ENCODE data around the gene ID4. TPM values are rescaled to one million over a fixed set of nuclear protein-coding genes. Genes with fewer than 3 reads are reported as not detected.

Gene ID4
- total RNA-seq, 1 experiment from 2014 or later = 0.10 TPM

DNA sequence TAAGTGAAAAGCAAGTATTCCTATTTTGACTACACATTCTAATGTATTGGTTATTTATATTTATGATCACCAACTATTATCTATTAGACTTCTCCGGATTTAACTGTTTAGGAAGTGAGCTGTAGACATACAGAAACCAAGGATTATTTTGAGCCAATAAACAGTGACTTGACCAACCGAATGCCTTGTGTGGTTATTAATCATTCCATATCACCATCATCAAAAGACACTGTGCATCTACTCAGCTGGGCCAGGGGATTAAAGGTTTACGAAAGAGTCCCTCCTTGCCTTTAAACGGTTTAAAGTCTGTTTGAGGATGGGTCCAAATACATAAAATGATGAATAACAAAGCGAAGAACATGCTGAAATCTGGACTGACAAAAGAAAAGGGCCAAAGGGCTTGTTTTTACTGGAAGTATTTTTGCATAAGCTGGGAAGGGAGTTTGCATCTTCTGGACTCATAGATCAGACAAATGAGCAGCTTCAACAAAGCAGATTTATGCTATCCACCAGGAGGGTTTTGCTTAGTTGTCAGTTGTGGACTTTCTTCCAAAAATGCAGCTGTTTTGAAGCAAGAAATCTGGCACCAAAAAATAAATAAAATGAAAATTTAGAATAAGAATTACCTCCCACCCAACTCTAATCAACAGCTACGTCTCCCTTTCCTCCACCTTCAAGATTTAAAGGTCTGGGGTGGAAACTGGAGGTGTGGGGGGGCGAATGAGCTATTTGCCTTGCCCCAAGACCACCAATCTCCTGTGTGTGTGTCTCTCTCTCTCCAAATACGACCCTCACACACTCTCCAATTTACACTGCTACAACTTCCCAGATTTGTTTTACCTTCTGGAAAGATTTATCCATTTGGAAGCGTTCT, 33.6 kb upstream of the ID4 start:
- Histone ChIP-seq H3K9me3 (ENCODE audit: control insufficient read depth, insufficient read depth, low read depth, low read length) (no peaks in the 10 kb centered on the region; the same call in 1 of the 2 replicates), H3K27me3 (ENCODE audit: control insufficient read depth, insufficient read depth, low read length) (no peaks in the 10 kb centered on the region), H3K4me3 (ENCODE audit: low read depth in 2 of 2, low read length in 2 of 2) (peak overlapping the region; percentile 72 to 80), H3K36me3 (ENCODE audit: control insufficient read depth, insufficient read depth, low read length) (no peaks in the 10 kb centered on the region), H3K27ac (ENCODE audit: low read length) (peak overlapping the region; percentile 87), H3K4me1 (ENCODE audit: control insufficient read depth, insufficient read depth, low read length) (peaks cover 23% of the 10 kb centered on the region)
- ChIA-PET POLR2A (interaction anchor here (0.5 kb wide), 1 partner anchor 350 kb away, joined by 3 read pairs; no protein-coding TSS in a partner anchor), CTCF (interaction anchor here (0.6 kb wide), 1 partner anchor 724 kb away, joined by 3 read pairs; no protein-coding TSS in a partner anchor)
- BruUV-seq (replicated peaks) = TSS peak; percentile 87
- no peak for ATAC-seq
- no peak for DNase-seq (ENCODE audit: low read depth, low spot score)
- intact Hi-C loops (cut with micrococcal nuclease; ENCODE audit: unreplicated experiment) = no loop called here
- in situ Hi-C loops (cut with HindIII; ENCODE audit: low pct_unique_long_range_greater_than_20kb, low sequenced_read_pairs) = no loop called here
- no peak for TF ChIP-seq TCF7L2 (IDR thresholded peaks at IDR 0.05; ENCODE audit: low read depth, low read length)
- no peak for TF ChIP-seq CTCF (IDR thresholded peaks at IDR 0.05)
- TF ChIP-seq, protein P1, sequence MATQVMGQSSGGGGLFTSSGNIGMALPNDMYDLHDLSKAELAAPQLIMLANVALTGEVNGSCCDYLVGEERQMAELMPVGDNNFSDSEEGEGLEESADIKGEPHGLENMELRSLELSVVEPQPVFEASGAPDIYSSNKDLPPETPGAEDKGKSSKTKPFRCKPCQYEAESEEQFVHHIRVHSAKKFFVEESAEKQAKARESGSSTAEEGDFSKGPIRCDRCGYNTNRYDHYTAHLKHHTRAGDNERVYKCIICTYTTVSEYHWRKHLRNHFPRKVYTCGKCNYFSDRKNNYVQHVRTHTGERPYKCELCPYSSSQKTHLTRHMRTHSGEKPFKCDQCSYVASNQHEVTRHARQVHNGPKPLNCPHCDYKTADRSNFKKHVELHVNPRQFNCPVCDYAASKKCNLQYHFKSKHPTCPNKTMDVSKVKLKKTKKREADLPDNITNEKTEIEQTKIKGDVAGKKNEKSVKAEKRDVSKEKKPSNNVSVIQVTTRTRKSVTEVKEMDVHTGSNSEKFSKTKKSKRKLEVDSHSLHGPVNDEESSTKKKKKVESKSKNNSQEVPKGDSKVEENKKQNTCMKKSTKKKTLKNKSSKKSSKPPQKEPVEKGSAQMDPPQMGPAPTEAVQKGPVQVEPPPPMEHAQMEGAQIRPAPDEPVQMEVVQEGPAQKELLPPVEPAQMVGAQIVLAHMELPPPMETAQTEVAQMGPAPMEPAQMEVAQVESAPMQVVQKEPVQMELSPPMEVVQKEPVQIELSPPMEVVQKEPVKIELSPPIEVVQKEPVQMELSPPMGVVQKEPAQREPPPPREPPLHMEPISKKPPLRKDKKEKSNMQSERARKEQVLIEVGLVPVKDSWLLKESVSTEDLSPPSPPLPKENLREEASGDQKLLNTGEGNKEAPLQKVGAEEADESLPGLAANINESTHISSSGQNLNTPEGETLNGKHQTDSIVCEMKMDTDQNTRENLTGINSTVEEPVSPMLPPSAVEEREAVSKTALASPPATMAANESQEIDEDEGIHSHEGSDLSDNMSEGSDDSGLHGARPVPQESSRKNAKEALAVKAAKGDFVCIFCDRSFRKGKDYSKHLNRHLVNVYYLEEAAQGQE (IDR thresholded peaks at IDR 0.05; ENCODE audit: insufficient read depth in 1 of 2, low read depth in 2 of 2, low read length in 1 of 2) = no peak
- no peak for TF ChIP-seq SIN3A (IDR thresholded peaks at IDR 0.05; ENCODE audit: borderline replicate concordance, insufficient read depth, low read depth, low read length)
- no peak for TF ChIP-seq POLR2AphosphoS5 (IDR thresholded peaks at IDR 0.05; ENCODE audit: low read depth, low read length)

DNA sequence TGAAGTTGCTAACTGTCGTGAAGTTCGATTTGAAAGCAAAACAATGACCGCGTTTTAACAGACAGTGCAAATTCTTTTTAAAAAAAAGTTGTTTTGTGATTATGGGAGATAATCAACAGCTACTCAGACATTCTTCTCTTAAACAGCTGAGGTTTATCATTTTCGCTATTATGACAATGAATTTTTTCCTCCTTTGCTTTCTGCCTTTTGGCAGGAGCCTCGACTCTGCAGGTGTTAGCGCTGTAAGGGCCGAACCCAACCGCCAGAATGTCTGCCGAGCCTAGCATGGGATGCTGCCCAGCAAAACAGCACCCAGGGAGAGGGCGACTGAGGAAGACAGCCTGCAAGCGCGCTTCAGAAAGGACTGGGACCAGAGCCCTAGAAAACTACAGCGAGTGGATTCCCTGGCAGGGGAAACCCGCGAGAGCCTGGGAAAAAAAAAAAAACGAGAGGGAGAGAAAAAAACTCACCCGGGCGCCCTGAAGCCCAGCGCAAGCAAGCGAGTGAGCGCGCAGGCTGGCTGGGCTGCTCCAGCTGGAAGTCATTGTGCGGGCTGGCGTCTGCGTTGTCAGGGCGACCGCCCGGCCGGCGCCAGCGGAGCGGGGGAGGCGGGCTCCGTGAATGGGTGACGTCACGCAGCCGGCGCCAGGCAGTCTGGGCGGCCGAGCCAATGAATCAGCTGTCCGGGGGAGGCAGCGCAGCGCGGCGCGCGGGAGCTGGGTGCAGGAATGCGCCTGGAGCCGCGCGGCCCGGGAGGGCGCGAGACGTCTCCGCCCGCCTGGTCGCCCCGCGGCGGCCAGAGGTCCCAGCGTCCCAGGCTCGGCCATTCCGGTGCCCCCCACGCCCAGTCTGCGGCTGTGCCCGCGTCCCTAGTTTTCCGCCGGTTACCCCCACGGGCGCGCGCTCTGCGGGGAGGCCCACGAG, 32.7 kb upstream of the ID4 start:
- POLR2A ChIA-PET = interaction anchor here (0.6 to 0.7 kb wide), 3 partner anchors 32 to 64 kb away, joined by 5 to 6 read pairs (median 5); no protein-coding TSS in a partner anchor
- in situ Hi-C loops (cut with HindIII; ENCODE audit: low pct_unique_long_range_greater_than_20kb, low sequenced_read_pairs) = no loop called here
- CTCF ChIA-PET = interaction anchor here (0.6 kb wide), 1 partner anchor 725 kb away, joined by 3 read pairs; no protein-coding TSS in a partner anchor
- ATAC-seq = peak; percentile 97
- H3K36me3 ChIP-seq (ENCODE audit: control insufficient read depth, insufficient read depth, low read length) = no peaks in the 10 kb centered on the region
- H3K4me1 ChIP-seq (ENCODE audit: control insufficient read depth, insufficient read depth, low read length) = peaks cover 23% of the 10 kb centered on the region
- no peak for DNase-seq (ENCODE audit: low read depth, low spot score)
- H3K4me3 ChIP-seq (ENCODE audit: low read depth in 2 of 2, low read length in 2 of 2) = peak overlapping the region; percentile 72 to 80
- no peaks in the 10 kb centered on the region; the same call in 1 of the 2 replicates for H3K9me3 ChIP-seq (ENCODE audit: control insufficient read depth, insufficient read depth, low read depth, low read length)
- H3K27me3 ChIP-seq (ENCODE audit: control insufficient read depth, insufficient read depth, low read length) = no peaks in the 10 kb centered on the region
- intact Hi-C loops (cut with micrococcal nuclease; ENCODE audit: unreplicated experiment) = no loop called here
- no TSS peak for BruUV-seq (replicated peaks)
- H3K27ac ChIP-seq (ENCODE audit: low read length) = peak overlapping the region; percentile 94
- TF ChIP-seq, protein P1 (IDR thresholded peaks at IDR 0.05; ENCODE audit: insufficient read depth in 1 of 2, low read depth in 2 of 2, low read length in 1 of 2) = no peak
- no peak for TF ChIP-seq CTCF (IDR thresholded peaks at IDR 0.05)
- peak; percentile 100 for TF ChIP-seq SIN3A (IDR thresholded peaks at IDR 0.05; ENCODE audit: borderline replicate concordance, insufficient read depth, low read depth, low read length)
- peak; percentile 72 for TF ChIP-seq POLR2AphosphoS5 (IDR thresholded peaks at IDR 0.05; ENCODE audit: low read depth, low read length)
- TF ChIP-seq TCF7L2 (IDR thresholded peaks at IDR 0.05; ENCODE audit: low read depth, low read length) = peak; percentile 55; the same call in 1 of the 2 replicates

Data from Panc1 (cell line).